HEK293 (cell line): ENCODE data around the gene MGST1.

ENCODE experiments used
- ATF2 ChIP-seq: fragments of 450-650 bp; formaldehyde crosslinking; IDR thresholded peaks from 2 replicates; pipeline ENCODE4 v1.5.1; 2016; ENCODE audit warnings: missing biosample characterization, missing genetic modification characterization, low read depth
- CTCF ChIP-seq: fragments of 450-650 bp; formaldehyde crosslinking; IDR thresholded peaks from 2 replicates; pipeline ENCODE4 v1.5.1; 2016; ENCODE audit warnings: missing biosample characterization, missing genetic modification characterization
- MZF1 ChIP-seq: fragments of 450-650 bp; formaldehyde crosslinking; IDR thresholded peaks from 2 replicates; pipeline ENCODE4 v1.5.1; 2017; ENCODE audit warnings: missing biosample characterization, missing genetic modification characterization, borderline replicate concordance
- ZNF549 ChIP-seq: fragments of 450-650 bp; IDR thresholded peaks from 2 replicates; pipeline ENCODE4 v1.5.1; 2018; ENCODE audit warnings: missing biosample characterization, missing genetic modification characterization, mild to moderate bottlenecking, inconsistent platforms, moderate library complexity

- no peak for TF ChIP-seq CTCF (tag by site-specific recombination)
- no peak for TF ChIP-seq ATF2 (tag by site-specific recombination)
- TF ChIP-seq ZNF549 (tag by site-specific recombination), result no peak
- TF ChIP-seq MZF1 (tag by site-specific recombination), result no peak
These were observed 15.4 kb upstream of the MGST1 start for GRCh38 chr12:16331998-16332397.
